K562 (cell line): ENCODE results near the gene SCYGR3.

Experiments used
- CTCF ChIP-seq, 3 experiments: IDR thresholded peaks in 2 of 3; conservative IDR thresholded peaks in 1 of 3; 2 replicates each; pipeline ENCODE4 v1.5.1; 2011 to 2012; ENCODE audit warnings: low read length in 3 of 3, mild to moderate bottlenecking in 3 of 3, control low read depth in 2 of 3, improper control_type of control experiment in 1 of 3, inconsistent platforms in 1 of 3, low read depth in 1 of 3, mixed read lengths in 1 of 3, moderate library complexity in 1 of 3; ENCODE audit not compliant: insufficient read depth in 2 of 3
- FOXJ3 ChIP-seq: sonication (generic); formaldehyde crosslinking; IDR thresholded peaks from 2 replicates; pipeline ENCODE4 v1.4.0; 2020; ENCODE audit warnings: mild to moderate bottlenecking, missing genetic modification reagents
- HMG20A ChIP-seq: fragments of 450-650 bp; formaldehyde crosslinking; conservative IDR thresholded peaks from 2 replicates; pipeline ENCODE4 v1.4.0; 2020; ENCODE audit warnings: mild to moderate bottlenecking, mixed read lengths
- POLR2A ChIP-seq: fragments of 450-650 bp; conservative IDR thresholded peaks from 2 replicates; pipeline ENCODE4 v1.6.1; 2016
- RAD21 ChIP-seq, 2 experiments: fragments of 250-450 bp in 1 of 2; fragments of 450-650 bp in 1 of 2; sonication (Bioruptor Pico) in 1 of 2; formaldehyde crosslinking in 1 of 2; IDR thresholded peaks in 1 of 2; conservative IDR thresholded peaks in 1 of 2; 2 replicates each; pipeline versions ENCODE4 v1.4.0 to v1.8.0; 2020 to 2022; ENCODE audit warnings: mild to moderate bottlenecking in 2 of 2, moderate library complexity in 1 of 2
- ZNF668 ChIP-seq: fragments of 250-450 bp; sonication (Bioruptor Pico); IDR thresholded peaks from 2 replicates; pipeline ENCODE4 v1.8.0; 2022; ENCODE audit warnings: mild to moderate bottlenecking, inconsistent platforms

- TF ChIP-seq CTCF (IDR thresholded peaks at IDR 0.05 in 2 of 3, conservative IDR thresholded peaks at IDR 0.05 in 1 of 3; ENCODE audit: insufficient read depth in 2 of 3, low read depth in 1 of 3, low read length in 3 of 3) (no peak), HMG20A (CRISPR knock-in tag) (no peak), FOXJ3 (CRISPR knock-in tag) (no peak), RAD21 (CRISPR knock-in tag; conservative IDR thresholded peaks at IDR 0.05 in 1 of 2, IDR thresholded peaks at IDR 0.05 in 1 of 2) (no peak), POLR2A (no peak), ZNF668 (no peak)
Measured at GRCh38 chr2:227592694-227593387, 21.8 kb downstream of the SCYGR3 start.
